Gastrocnemius medialis (tissue), 4 donors: Measurements from ENCODE around the gene NTNG2. TPM values are rescaled to one million over a fixed set of nuclear protein-coding genes. Genes with fewer than 3 reads are reported as not detected.
A peak's percentile ranks its signal among the peaks of the same experiment; 100 is the strongest.

Source experiments
- ATAC-seq, 2 donors: fragments of 150-250 bp; one replicate each; pipeline ENCODE4 v1.9.1; 2016
- DNase-seq, 2 donors: peaks; one replicate each; pipeline ENCODE4 v3.0.0-alpha.2; 2019
- H3K27ac ChIP-seq, 4 donors: fragments of 200-600 bp; sonication (generic); 1 replicate in 1 of 4; 2 replicates in 3 of 4; pipeline ENCODE4 v1.5.1; 2016 to 2018; ENCODE audit warnings: mild to moderate bottlenecking in 2 of 4, moderate library complexity in 1 of 4
- H3K27me3 ChIP-seq, 3 donors: fragments of 200-600 bp; sonication (generic) in 2 of 3; 1 replicate in 1 of 3; 2 replicates in 2 of 3; pipeline versions ENCODE4 v1.5.1 to v1.6.0; 2016 to 2019; ENCODE audit warnings: mild to moderate bottlenecking in 1 of 3, moderate library complexity in 1 of 3
- H3K36me3 ChIP-seq, 2 donors: fragments of 200-600 bp; sonication (generic) in 1 of 2; one replicate each; pipeline ENCODE4 v1.5.1; 2017 to 2018
- H3K4me1 ChIP-seq, 2 donors: fragments of 200-600 bp; sonication (generic) in 1 of 2; one replicate each; pipeline ENCODE4 v1.5.1; 2016 to 2017; ENCODE audit warnings: mild to moderate bottlenecking in 2 of 2
- H3K4me3 ChIP-seq, 4 donors: fragments of 200-600 bp; sonication (generic) in 3 of 4; 1 replicate in 1 of 4; 2 replicates in 3 of 4; pipeline ENCODE4 v1.5.1; 2016 to 2019; ENCODE audit warnings: mild to moderate bottlenecking in 2 of 4
- H3K9me3 ChIP-seq, 3 donors: fragments of 200-600 bp; sonication (generic) in 2 of 3; 1 replicate in 1 of 3; 2 replicates in 2 of 3; pipeline ENCODE4 v1.5.1; 2016 to 2019
- CTCF ChIP-seq, 5 experiments: fragments of 450-650 bp in 3 of 5; fragments of 200-600 bp in 2 of 5; sonication (generic) in 2 of 5; IDR thresholded peaks in 4 of 5; conservative IDR thresholded peaks in 1 of 5; 1 replicate in 4 of 5; 2 replicates in 1 of 5; pipeline ENCODE4 v1.5.1; 2016 to 2019; ENCODE audit warnings: antibody characterized with exemption in 5 of 5, mild to moderate bottlenecking in 3 of 5, moderate library complexity in 3 of 5
- POLR2A ChIP-seq, 2 donors: fragments of 450-650 bp; IDR thresholded peaks; one replicate each; pipeline ENCODE4 v1.6.1; 2017; ENCODE audit warnings: antibody characterized with exemption in 2 of 2, mild to moderate bottlenecking in 2 of 2, moderate library complexity in 2 of 2
- in situ Hi-C, 4 donors: fragments of 200-750 bp; cut with MboI; loops; one replicate each; pipeline versions ENCODE4 v1.15.0 to v1.8.0; 2017; ENCODE audit warnings: low sequenced_read_pairs in 4 of 4
- intact Hi-C: fragments of 100-400 bp; cut with DNase I; formaldehyde crosslinking; loops from one replicate; pipeline ENCODE4 v1.15.1; 2023; ENCODE audit warnings: low total_unique reads
- total RNA-seq, 4 donors: library from RNA; depleted of rRNA; stranded (reverse); fragments of >200 nt; gene quantifications; one replicate each; pipeline versions ENCODE4 v1.1.0 to v1.2.3, GENCODE V29; 2016

The NTNG2 gene
- total RNA-seq, 4 donors from 2014 or later = 0.15 to 0.61 (median 0.19) TPM

- DNase-seq (no peak), ATAC-seq (no peak)
- no peaks in the 10 kb centered on the region for H3K27me3 ChIP-seq
- in situ Hi-C loops = loop anchor here in 1 of 4 donors (25.0 kb wide), 1 partner anchor 1152 kb away; the partner anchor contains the start of gene NUP214
- TF ChIP-seq CTCF (IDR thresholded peaks at IDR 0.05 in 4 of 5, conservative IDR thresholded peaks at IDR 0.05 in 1 of 5) (no peak), POLR2A (IDR thresholded peaks at IDR 0.05) (no peak)
- H3K4me1 ChIP-seq = peaks cover 10 to 11% of the 10 kb centered on the region in 2 donors
- H3K27ac ChIP-seq = peak overlapping the region in 3 of 4 donors; percentile 26 to 72 (median 39)
- peaks cover 0 to 42% of the 10 kb centered on the region in 2 donors for H3K36me3 ChIP-seq
- no peaks in the 10 kb centered on the region for H3K9me3 ChIP-seq
- intact Hi-C loops = no loop called here
- H3K4me3 ChIP-seq = no peak overlapping the region
Observed at GRCh38 chr9:132288966-132289365, 127.1 kb downstream of the NTNG2 start.

DNA sequence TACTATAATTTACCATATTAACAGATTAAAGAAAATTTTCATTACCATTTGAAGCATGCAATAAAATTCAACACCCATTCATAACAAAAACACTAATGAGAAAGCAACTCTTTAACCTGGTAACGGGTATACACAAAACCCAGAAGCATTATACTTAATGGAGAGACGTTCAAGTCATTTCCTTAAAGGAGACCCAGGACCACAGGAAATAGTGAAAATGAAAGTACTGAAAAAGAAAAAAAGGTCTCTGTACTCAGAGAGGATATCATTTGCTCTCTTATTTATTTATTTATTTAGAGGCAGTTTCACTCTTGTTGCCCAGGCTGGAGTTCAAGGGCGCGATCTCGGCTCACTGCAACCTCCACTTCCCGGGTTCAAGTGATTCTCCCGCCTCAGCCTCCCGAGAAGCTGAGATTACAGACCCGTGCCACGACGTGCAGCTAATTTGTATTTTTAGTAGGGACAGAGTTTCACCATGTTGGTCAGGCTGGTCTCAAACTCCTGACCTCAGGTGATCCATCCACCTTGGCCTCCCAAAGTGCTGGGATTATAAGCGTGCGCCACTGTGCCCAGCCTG lies 131.4 kb downstream of the NTNG2 start:
- Histone ChIP-seq H3K9me3 (no peaks in the 10 kb centered on the region), H3K4me3 (no peak overlapping the region), H3K27me3 (no peaks in the 10 kb centered on the region), H3K4me1 (peaks cover 8 to 10% of the 10 kb centered on the region in 2 donors), H3K36me3 (peaks cover 0 to 44% of the 10 kb centered on the region in 2 donors), H3K27ac (no peak overlapping the region)
- intact Hi-C loops = no loop called here
- in situ Hi-C loops = loop anchor here in 1 of 4 donors (25.0 kb wide), 1 partner anchor 1156 kb away; the partner anchor contains the start of gene NUP214
- DNase-seq (no peak), ATAC-seq (no peak)
- no peak for TF ChIP-seq CTCF (IDR thresholded peaks at IDR 0.05 in 4 of 5, conservative IDR thresholded peaks at IDR 0.05 in 1 of 5)
- no peak for TF ChIP-seq POLR2A (IDR thresholded peaks at IDR 0.05)

Other genes with a start within 250 kb of the NTNG2 start
- 10 to 100 TPM; 11.6 to 20.3 (median 13.9) TPM for gene MED27, start 82.2 kb upstream of the NTNG2 start, total RNA-seq
- gene SETX, start 192.9 kb downstream of the NTNG2 start, total RNA-seq = 10 to 100 TPM; 22.3 to 39.3 (median 24.8) TPM
- gene TTF1, start 244.8 kb downstream of the NTNG2 start, total RNA-seq = 10 to 100 TPM; 11.9 to 18.2 (median 12.8) TPM
- not detected for gene CFAP77, start 248.2 kb downstream of the NTNG2 start, total RNA-seq